ENCODE data around the gene TEX36. TPM values are rescaled to one million over a fixed set of nuclear protein-coding genes. Genes with fewer than 3 reads are reported as not detected.

Gene TEX36
- total RNA-seq, 4 donors from 2014 or later = not detected

GRCh38 chr10:125646311-125646710 is 36.7 kb downstream of the TEX36 start:
- Histone ChIP-seq H3K36me3 (no peaks in the 10 kb centered on the region), H3K4me3 (no peak overlapping the region), H3K27me3 (no peaks in the 10 kb centered on the region), H3K4me1 (no peaks in the 10 kb centered on the region), H3K27ac (no peak overlapping the region), H3K9me3 (peaks cover 0 to 15% (median 0%) of the 10 kb centered on the region in 3 donors)
- TF ChIP-seq CTCF (IDR thresholded peaks at IDR 0.05) (no peak), POLR2AphosphoS5 (IDR thresholded peaks at IDR 0.05) (no peak), POLR2A (IDR thresholded peaks at IDR 0.05) (no peak), EP300 (IDR thresholded peaks at IDR 0.05) (no peak)
- ATAC-seq = no peak
- WGBS, 2 donors (ENCODE audit: low coverage in 1 of 2) = 50 to 70% methylated on average over 1 of the region's 1 CpG

DNA sequence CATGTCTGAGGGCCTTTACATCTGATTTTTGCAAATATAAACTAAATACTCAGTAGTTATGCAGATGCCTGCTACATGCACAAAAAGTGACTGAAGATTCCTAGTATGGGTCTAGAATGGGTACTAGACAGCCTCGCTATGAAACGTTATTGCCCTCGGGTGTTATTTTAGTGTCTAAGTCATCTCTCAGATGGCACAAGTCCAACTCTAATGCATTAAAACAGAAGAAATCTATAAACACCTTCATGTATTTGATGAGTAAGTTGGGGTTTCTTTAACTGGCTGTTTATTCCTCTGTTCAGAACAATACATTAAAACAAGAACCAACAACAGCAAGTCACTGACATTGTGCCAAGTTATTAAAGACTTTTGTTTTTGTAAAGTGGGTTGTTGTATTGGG is 41.6 kb downstream of the TEX36 start:
- no peaks in the 10 kb centered on the region for H3K9me3 ChIP-seq
- no peaks in the 10 kb centered on the region for H3K4me1 ChIP-seq
- no peak for ATAC-seq
- peaks cover 14% of the 10 kb centered on the region for H3K27me3 ChIP-seq
- no peak for TF ChIP-seq POLR2A (IDR thresholded peaks at IDR 0.05)
- TF ChIP-seq POLR2AphosphoS5 (IDR thresholded peaks at IDR 0.05) = no peak
- no peak for TF ChIP-seq EP300 (IDR thresholded peaks at IDR 0.05)
- no peak for TF ChIP-seq CTCF (IDR thresholded peaks at IDR 0.05)
- no peak overlapping the region for H3K27ac ChIP-seq
- no peaks in the 10 kb centered on the region for H3K36me3 ChIP-seq
- H3K4me3 ChIP-seq = no peak overlapping the region
- WGBS, 2 donors (ENCODE audit: low coverage in 1 of 2) = 68% methylated on average over 3 of the region's 3 CpGs

GRCh38 chr10:125640653-125641052 is 42.3 kb downstream of the TEX36 start:
- H3K4me3 ChIP-seq = no peak overlapping the region
- no peaks in the 10 kb centered on the region for H3K9me3 ChIP-seq
- no peak for ATAC-seq
- no peak overlapping the region for H3K27ac ChIP-seq
- no peak for TF ChIP-seq POLR2A (IDR thresholded peaks at IDR 0.05)
- no peaks in the 10 kb centered on the region for H3K4me1 ChIP-seq
- WGBS, 2 donors (ENCODE audit: low coverage in 1 of 2) = no CpG with 5 or more reads among the region's 1 CpG
- peaks cover 14% of the 10 kb centered on the region for H3K27me3 ChIP-seq
- no peaks in the 10 kb centered on the region for H3K36me3 ChIP-seq

GRCh38 chr10:125639846-125640245 is 43.1 kb downstream of the TEX36 start:
- no peak for TF ChIP-seq EP300 (IDR thresholded peaks at IDR 0.05)
- no peak for TF ChIP-seq CTCF (IDR thresholded peaks at IDR 0.05)
- TF ChIP-seq POLR2AphosphoS5 (IDR thresholded peaks at IDR 0.05) = no peak
- TF ChIP-seq POLR2A (IDR thresholded peaks at IDR 0.05) = no peak
- Histone ChIP-seq H3K4me3 (no peak overlapping the region), H3K27ac (no peak overlapping the region), H3K9me3 (no peaks in the 10 kb centered on the region), H3K36me3 (no peaks in the 10 kb centered on the region), H3K27me3 (peaks cover 14% of the 10 kb centered on the region), H3K4me1 (no peaks in the 10 kb centered on the region)
- 70 to 87% methylated on average over 7 of the region's 7 CpGs for WGBS, 2 donors (ENCODE audit: low coverage in 1 of 2)
- no peak for ATAC-seq

GRCh38 chr10:125638555-125638954 is 44.4 kb downstream of the TEX36 start:
- peaks cover 14% of the 10 kb centered on the region for H3K27me3 ChIP-seq
- 70 to 72% methylated on average over 7 of the region's 7 CpGs for WGBS, 2 donors (ENCODE audit: low coverage in 1 of 2)

More at GRCh38 chr10:125638555-125638954, 44.4 kb downstream of the TEX36 start:
- no peaks in the 10 kb centered on the region for H3K4me1 ChIP-seq
- no peak overlapping the region for H3K27ac ChIP-seq
- H3K36me3 ChIP-seq = no peaks in the 10 kb centered on the region
- H3K4me3 ChIP-seq = no peak overlapping the region
- TF ChIP-seq POLR2AphosphoS5 (IDR thresholded peaks at IDR 0.05) (no peak), POLR2A (IDR thresholded peaks at IDR 0.05) (no peak), EP300 (IDR thresholded peaks at IDR 0.05) (no peak), CTCF (IDR thresholded peaks at IDR 0.05) (no peak)
- no peaks in the 10 kb centered on the region for H3K9me3 ChIP-seq
- no peak for ATAC-seq
